Astrocyte (in vitro differentiated cells and primary cell): ENCODE measurements around the gene ARL6IP4. TPM values are rescaled to one million over a fixed set of nuclear protein-coding genes. Genes with fewer than 3 reads are reported as not detected.

Experiments
- DNase-seq: peaks from one replicate; pipeline ENCODE4 v3.0.0-alpha.2; 2010; ENCODE audit warnings: low read depth
- FAIRE-seq: peaks from 2 replicates; lab custom pipeline; 2011; peaks lifted over from hg19 to GRCh38; lab: Jason Lieb, UNC
- H2AFZ ChIP-seq: 2 replicates; pipeline ENCODE4 v1.6.0; 2012; ENCODE audit warnings: low read depth, low read length, inconsistent platforms
- H3K27ac ChIP-seq: 2 replicates; pipeline ENCODE4 v1.5.1; 2011; ENCODE audit warnings: low read depth, low read length, inconsistent platforms
- H3K27me3 ChIP-seq: 2 replicates; pipeline ENCODE4 v1.6.0; 2011; ENCODE audit warnings: low read length, inconsistent platforms; ENCODE audit not compliant: insufficient read depth
- H3K36me3 ChIP-seq: 2 replicates; pipeline ENCODE4 v1.5.1; 2011; ENCODE audit warnings: low read length, inconsistent platforms; ENCODE audit not compliant: insufficient read depth
- H3K4me1 ChIP-seq: 2 replicates; pipeline ENCODE4 v1.5.1; 2011; ENCODE audit warnings: low read length, inconsistent platforms; ENCODE audit not compliant: insufficient read depth
- H3K4me2 ChIP-seq: 2 replicates; pipeline ENCODE4 v1.6.0; 2012; ENCODE audit warnings: low read length, inconsistent platforms
- H3K4me3 ChIP-seq: 2 replicates; pipeline ENCODE4 v1.5.1; 2011; ENCODE audit warnings: low read depth, mild to moderate bottlenecking, low read length, inconsistent platforms; ENCODE audit not compliant: insufficient read depth
- H3K79me2 ChIP-seq: 2 replicates; pipeline ENCODE4 v1.6.0; 2012; ENCODE audit warnings: mild to moderate bottlenecking, low read length, inconsistent platforms; ENCODE audit not compliant: insufficient read depth
- H3K9ac ChIP-seq: 2 replicates; pipeline ENCODE4 v1.6.0; 2012; ENCODE audit warnings: mild to moderate bottlenecking, low read length, inconsistent platforms
- H3K9me3 ChIP-seq: 2 replicates; pipeline ENCODE4 v1.5.1; 2012; ENCODE audit warnings: low read depth, mild to moderate bottlenecking, low read length, inconsistent platforms; ENCODE audit not compliant: insufficient read depth
- H4K20me1 ChIP-seq: 2 replicates; pipeline ENCODE4 v1.6.0; 2012; ENCODE audit warnings: low read length, inconsistent platforms; ENCODE audit not compliant: insufficient read depth
- H3K27ac Mint-ChIP-seq: one replicate; pipeline ENCODE4 v1.8.0; 2021; ENCODE audit warnings: mild to moderate bottlenecking, mixed read lengths; ENCODE audit not compliant: unreplicated experiment
- H3K27me3 Mint-ChIP-seq: one replicate; pipeline ENCODE4 v1.8.0; 2021; ENCODE audit warnings: low read depth, mixed read lengths; ENCODE audit not compliant: unreplicated experiment
- H3K36me3 Mint-ChIP-seq: one replicate; pipeline ENCODE4 v1.8.0; 2021; ENCODE audit warnings: low read depth, mixed read lengths; ENCODE audit not compliant: unreplicated experiment
- H3K4me1 Mint-ChIP-seq: one replicate; pipeline ENCODE4 v1.8.0; 2021; ENCODE audit warnings: low read depth, mixed read lengths; ENCODE audit not compliant: unreplicated experiment
- H3K4me3 Mint-ChIP-seq: one replicate; pipeline ENCODE4 v1.8.0; 2021; ENCODE audit warnings: mild to moderate bottlenecking, moderate library complexity, mixed read lengths; ENCODE audit not compliant: unreplicated experiment
- H3K9me3 Mint-ChIP-seq: one replicate; pipeline ENCODE4 v1.8.0; 2021; ENCODE audit warnings: mild to moderate bottlenecking, mixed read lengths; ENCODE audit not compliant: unreplicated experiment
- EZH2 ChIP-seq: IDR thresholded peaks from 2 replicates; pipeline ENCODE4 v1.6.1; 2012; ENCODE audit warnings: mild to moderate bottlenecking, low read length, inconsistent platforms; ENCODE audit not compliant: insufficient read depth
- total RNA-seq: library from RNA; stranded (reverse); gene quantifications from 2 replicates; pipeline ENCODE4 v1.2.1, GENCODE V29; 2021
- TF ChIP-seq, protein P1 (sequence below): IDR thresholded peaks from 2 replicates; pipeline ENCODE4 v1.5.1; 2011; ENCODE audit warnings: low read depth, mild to moderate bottlenecking, inconsistent platforms, low read length, moderate library complexity; ENCODE audit not compliant: insufficient read depth

ARL6IP4 gene
- total RNA-seq, 1 donor from 2014 or later, result 122 TPM

DNA sequence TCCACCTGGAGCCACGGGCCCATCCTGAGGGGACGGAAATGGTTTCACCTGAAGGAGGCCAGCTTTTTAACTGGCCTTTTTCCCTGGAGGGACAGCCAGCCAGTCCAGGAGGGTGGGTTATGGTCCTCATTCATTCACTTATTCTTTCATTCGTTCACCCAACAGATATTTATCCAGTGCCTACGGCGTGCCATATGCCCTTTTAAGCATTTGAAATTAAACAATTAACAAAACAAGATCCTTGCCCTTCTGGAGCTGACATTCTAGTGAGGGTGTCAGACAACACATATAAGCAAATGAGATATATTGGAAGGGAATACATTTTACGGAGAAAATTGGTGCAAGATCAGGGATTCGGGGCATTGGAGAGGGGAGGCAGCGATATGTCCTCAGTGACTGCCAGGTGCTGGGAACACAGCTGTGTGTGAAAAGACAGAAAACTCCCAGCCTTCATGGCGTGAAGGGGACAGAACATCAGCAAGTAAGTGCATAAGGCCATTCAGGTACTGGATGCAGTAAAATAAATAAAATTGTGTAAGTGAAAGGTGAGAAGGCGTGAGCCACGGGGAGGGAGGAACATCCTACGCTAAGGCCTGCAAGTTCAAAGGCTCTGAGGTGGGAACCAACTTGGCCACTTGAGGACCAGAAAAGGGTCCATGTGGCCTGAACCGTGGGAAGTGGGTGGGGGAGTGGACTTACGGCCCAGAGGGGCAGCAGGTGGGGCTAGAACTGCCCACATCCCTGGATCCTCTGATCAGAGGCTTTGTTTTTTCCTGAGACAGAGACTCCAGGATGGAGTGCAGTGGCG lies 13.5 kb upstream of the ARL6IP4 start:
- no peaks in the 10 kb centered on the region for H3K79me2 ChIP-seq
- Mint-ChIP-seq H3K4me1 (peaks cover 2% of the 10 kb centered on the region), H3K36me3 (no peaks in the 10 kb centered on the region), H3K4me3 (peak overlapping the region; percentile 78), H3K27ac (no peak overlapping the region), H3K9me3 (no peaks in the 10 kb centered on the region), H3K27me3 (no peaks in the 10 kb centered on the region)
- no peak overlapping the region for H2AFZ ChIP-seq
- H3K4me2 ChIP-seq, result peak overlapping the region; percentile 56
- peaks cover 27% of the 10 kb centered on the region for H4K20me1 ChIP-seq
- TF ChIP-seq, protein P1, sequence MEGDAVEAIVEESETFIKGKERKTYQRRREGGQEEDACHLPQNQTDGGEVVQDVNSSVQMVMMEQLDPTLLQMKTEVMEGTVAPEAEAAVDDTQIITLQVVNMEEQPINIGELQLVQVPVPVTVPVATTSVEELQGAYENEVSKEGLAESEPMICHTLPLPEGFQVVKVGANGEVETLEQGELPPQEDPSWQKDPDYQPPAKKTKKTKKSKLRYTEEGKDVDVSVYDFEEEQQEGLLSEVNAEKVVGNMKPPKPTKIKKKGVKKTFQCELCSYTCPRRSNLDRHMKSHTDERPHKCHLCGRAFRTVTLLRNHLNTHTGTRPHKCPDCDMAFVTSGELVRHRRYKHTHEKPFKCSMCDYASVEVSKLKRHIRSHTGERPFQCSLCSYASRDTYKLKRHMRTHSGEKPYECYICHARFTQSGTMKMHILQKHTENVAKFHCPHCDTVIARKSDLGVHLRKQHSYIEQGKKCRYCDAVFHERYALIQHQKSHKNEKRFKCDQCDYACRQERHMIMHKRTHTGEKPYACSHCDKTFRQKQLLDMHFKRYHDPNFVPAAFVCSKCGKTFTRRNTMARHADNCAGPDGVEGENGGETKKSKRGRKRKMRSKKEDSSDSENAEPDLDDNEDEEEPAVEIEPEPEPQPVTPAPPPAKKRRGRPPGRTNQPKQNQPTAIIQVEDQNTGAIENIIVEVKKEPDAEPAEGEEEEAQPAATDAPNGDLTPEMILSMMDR, result no peak
- no peak for TF ChIP-seq EZH2
- no peaks in the 10 kb centered on the region for H3K27me3 ChIP-seq
- H3K9ac ChIP-seq, result no peak overlapping the region
- H3K4me1 ChIP-seq, result peaks cover 23% of the 10 kb centered on the region
- DNase-seq (no peak), FAIRE-seq (no peak)
- H3K9me3 ChIP-seq, result no peaks in the 10 kb centered on the region
- no peak overlapping the region for H3K4me3 ChIP-seq
- H3K27ac ChIP-seq, result no peak overlapping the region
- no peaks in the 10 kb centered on the region for H3K36me3 ChIP-seq

DNA sequence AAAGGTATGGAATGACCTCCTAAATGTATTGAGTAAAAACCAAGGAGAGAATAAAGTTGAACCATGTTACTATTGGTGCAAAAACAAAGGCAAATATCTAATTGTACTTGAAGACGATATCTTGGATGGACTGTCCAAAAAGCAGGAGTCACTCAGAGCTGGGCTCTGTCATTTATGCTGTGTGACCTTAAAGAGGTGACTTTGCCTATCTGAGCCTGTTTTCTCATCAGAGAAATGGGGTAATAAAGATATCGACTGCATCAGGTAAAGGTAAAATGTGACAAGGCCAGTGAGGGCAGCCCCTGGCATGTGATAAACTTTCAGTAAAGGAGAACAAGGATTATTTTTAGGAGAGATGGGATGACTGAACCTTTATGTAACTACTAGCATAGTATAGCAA lies 12.4 kb upstream of the ARL6IP4 start:
- Histone ChIP-seq H3K79me2 (no peaks in the 10 kb centered on the region), H3K9me3 (no peaks in the 10 kb centered on the region), H3K36me3 (no peaks in the 10 kb centered on the region), H3K4me1 (peaks cover 23% of the 10 kb centered on the region), H3K4me3 (no peak overlapping the region), H3K9ac (no peak overlapping the region), H3K4me2 (no peak overlapping the region), H2AFZ (no peak overlapping the region), H4K20me1 (peaks cover 19% of the 10 kb centered on the region), H3K27ac (no peak overlapping the region), H3K27me3 (no peaks in the 10 kb centered on the region)
- Mint-ChIP-seq H3K27me3 (no peaks in the 10 kb centered on the region), H3K27ac (no peak overlapping the region), H3K36me3 (no peaks in the 10 kb centered on the region), H3K4me1 (peaks cover 2% of the 10 kb centered on the region), H3K4me3 (no peak overlapping the region), H3K9me3 (no peaks in the 10 kb centered on the region)
- TF ChIP-seq, protein P1, result no peak
- TF ChIP-seq EZH2, result no peak
- DNase-seq, result no peak
- FAIRE-seq, result no peak

DNA sequence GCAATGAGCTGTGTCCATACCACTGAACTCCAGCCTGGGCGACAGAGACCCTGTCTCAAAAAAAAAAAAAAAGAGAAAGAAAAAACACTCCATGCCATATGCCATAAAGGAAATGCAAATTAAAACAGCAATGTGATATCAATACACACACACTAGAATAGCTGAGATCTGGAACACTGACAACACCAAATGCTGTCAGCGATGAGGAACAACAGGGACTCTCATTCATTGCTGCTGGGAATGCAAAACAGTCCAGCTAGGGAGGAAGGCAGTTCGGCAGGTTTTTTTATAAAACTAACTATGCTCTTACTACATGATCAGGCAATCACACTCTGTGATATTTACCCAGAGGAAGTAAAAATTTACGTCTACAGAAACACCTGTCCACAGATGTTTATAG lies 10.8 kb upstream of the ARL6IP4 start:
- H3K4me3 Mint-ChIP-seq, result no peak overlapping the region
- H3K27me3 ChIP-seq, result no peaks in the 10 kb centered on the region
- H2AFZ ChIP-seq, result no peak overlapping the region
- H3K9me3 Mint-ChIP-seq, result no peaks in the 10 kb centered on the region
- no peak overlapping the region for H3K9ac ChIP-seq
- H3K27ac ChIP-seq, result no peak overlapping the region
- DNase-seq (no peak), FAIRE-seq (no peak)
- peaks cover 16% of the 10 kb centered on the region for H3K4me1 ChIP-seq
- H3K4me1 Mint-ChIP-seq, result no peaks in the 10 kb centered on the region
- H3K27me3 Mint-ChIP-seq, result no peaks in the 10 kb centered on the region
- H4K20me1 ChIP-seq, result peaks cover 4% of the 10 kb centered on the region
- H3K36me3 ChIP-seq, result no peaks in the 10 kb centered on the region
- H3K27ac Mint-ChIP-seq, result no peak overlapping the region
- no peaks in the 10 kb centered on the region for H3K36me3 Mint-ChIP-seq
- TF ChIP-seq EZH2, result no peak
- TF ChIP-seq, protein P1, result no peak
- no peaks in the 10 kb centered on the region for H3K9me3 ChIP-seq
- H3K4me2 ChIP-seq, result no peak overlapping the region
- H3K4me3 ChIP-seq, result no peak overlapping the region
- no peaks in the 10 kb centered on the region for H3K79me2 ChIP-seq
